ENCODE data around the gene KIF21B. TPM values are rescaled to one million over a fixed set of nuclear protein-coding genes. Genes with fewer than 3 reads are reported as not detected.

The KIF21B gene
- total RNA-seq, 1 donor from 2014 or later, result 18.4 TPM

GRCh38 chr1:201038186-201038876, 14.8 kb upstream of the KIF21B start:
- H3K27me3 ChIP-seq (ENCODE audit: control insufficient read depth, insufficient read depth, low read length), result peaks cover 6% of the 10 kb centered on the region
- TF ChIP-seq CTCF (IDR thresholded peaks at IDR 0.05; ENCODE audit: insufficient read depth, low read length, poor library complexity, severe bottlenecking), result no peak
- H3K4me3 ChIP-seq (ENCODE audit: low read depth, low read length), result no peak overlapping the region
- H3K36me3 ChIP-seq (ENCODE audit: control insufficient read depth, insufficient read depth, low read length), result no peaks in the 10 kb centered on the region
- no peak for DNase-seq (ENCODE audit: low read depth)

GRCh38 chr1:201036188-201036842, 12.8 kb upstream of the KIF21B start:
- TF ChIP-seq CTCF (IDR thresholded peaks at IDR 0.05; ENCODE audit: insufficient read depth, low read length, poor library complexity, severe bottlenecking), result no peak
- H3K27me3 ChIP-seq (ENCODE audit: control insufficient read depth, insufficient read depth, low read length), result peaks cover 6% of the 10 kb centered on the region
- no peak for DNase-seq (ENCODE audit: low read depth)
- no peaks in the 10 kb centered on the region for H3K36me3 ChIP-seq (ENCODE audit: control insufficient read depth, insufficient read depth, low read length)
- no peak overlapping the region for H3K4me3 ChIP-seq (ENCODE audit: low read depth, low read length)

- H3K36me3 ChIP-seq (ENCODE audit: control insufficient read depth, insufficient read depth, low read length), result no peaks in the 10 kb centered on the region
- H3K4me3 ChIP-seq (ENCODE audit: low read depth, low read length), result no peak overlapping the region
- DNase-seq (ENCODE audit: low read depth), result no peak
- TF ChIP-seq CTCF (IDR thresholded peaks at IDR 0.05; ENCODE audit: insufficient read depth, low read length, poor library complexity, severe bottlenecking), result no peak
- H3K27me3 ChIP-seq (ENCODE audit: control insufficient read depth, insufficient read depth, low read length), result peaks cover 6% of the 10 kb centered on the region
Measured at GRCh38 chr1:201034671-201035070, 11.2 kb upstream of the KIF21B start.

GRCh38 chr1:201032408-201032807, 8.9 kb upstream of the KIF21B start:
- no peak overlapping the region for H3K4me3 ChIP-seq (ENCODE audit: low read depth, low read length)
- no peak for TF ChIP-seq CTCF (IDR thresholded peaks at IDR 0.05; ENCODE audit: insufficient read depth, low read length, poor library complexity, severe bottlenecking)

GRCh38 chr1:201028461-201028889, 5.0 kb upstream of the KIF21B start:
- H3K27me3 ChIP-seq (ENCODE audit: control insufficient read depth, insufficient read depth, low read length), result no peaks in the 10 kb centered on the region

More at GRCh38 chr1:201032408-201032807, 8.9 kb upstream of the KIF21B start:
- no peak for DNase-seq (ENCODE audit: low read depth)
- Histone ChIP-seq H3K27me3 (ENCODE audit: control insufficient read depth, insufficient read depth, low read length) (peaks cover 3% of the 10 kb centered on the region), H3K36me3 (ENCODE audit: control insufficient read depth, insufficient read depth, low read length) (no peaks in the 10 kb centered on the region)

More at GRCh38 chr1:201028461-201028889, 5.0 kb upstream of the KIF21B start:
- Histone ChIP-seq H3K36me3 (ENCODE audit: control insufficient read depth, insufficient read depth, low read length) (no peaks in the 10 kb centered on the region), H3K4me3 (ENCODE audit: low read depth, low read length) (no peak overlapping the region)
- no peak for TF ChIP-seq CTCF (IDR thresholded peaks at IDR 0.05; ENCODE audit: insufficient read depth, low read length, poor library complexity, severe bottlenecking)
- no peak for DNase-seq (ENCODE audit: low read depth)

All from kidney epithelial cell (primary cell).